SH-SY5Y (cell line): ENCODE measurements around the gene ADAM12.

Source experiments
- GATA2 ChIP-seq: IDR thresholded peaks from 2 replicates; pipeline ENCODE4 v1.6.1; 2011; ENCODE audit warnings: mild to moderate bottlenecking, low read depth, low read length
- GATA3 ChIP-seq: IDR thresholded peaks from 2 replicates; pipeline ENCODE4 v1.6.1; 2011; ENCODE audit warnings: low read depth, mild to moderate bottlenecking, low read length, moderate library complexity

DNA sequence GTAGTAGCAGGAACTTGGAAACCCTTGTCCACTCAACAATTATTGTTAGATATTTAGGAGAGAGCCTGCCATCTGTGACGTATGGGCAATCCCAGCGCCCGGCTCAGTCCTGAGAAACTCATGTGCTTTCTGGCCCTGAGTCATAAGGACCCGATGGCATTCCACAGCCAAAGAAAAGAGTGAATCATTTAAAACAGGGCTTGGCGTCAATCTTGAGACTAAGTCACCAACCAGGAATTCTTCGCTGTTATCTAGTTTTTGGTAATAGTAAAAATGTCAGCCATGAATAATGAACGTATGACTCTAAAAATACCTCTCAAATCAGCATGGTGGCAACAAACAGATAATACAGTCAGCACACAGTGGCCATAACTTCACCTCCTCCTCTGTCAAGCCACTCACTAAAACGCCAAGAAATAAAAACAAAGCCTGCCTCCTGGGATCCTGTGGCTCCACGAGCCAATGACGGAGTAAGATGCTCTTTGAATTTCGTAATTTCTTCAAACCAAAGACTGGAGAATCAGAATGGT, 140.8 kb downstream of the ADAM12 start:
- TF ChIP-seq GATA2 (no peak), GATA3 (no peak)
